Mesothelial cell of epicardium (in vitro differentiated cells): Measurements from ENCODE around the gene VPS33B. TPM values are rescaled to one million over a fixed set of nuclear protein-coding genes. Genes with fewer than 3 reads are reported as not detected.
"Not testable (repeated sequence)": the region's sequence is repeated elsewhere in the genome, so short reads cannot be mapped to it uniquely, and the experiment has no call there.

Experiments used
- DNase-seq, 2 experiments: peaks; one replicate each; pipeline ENCODE4 v3.0.0; 2021; ENCODE audit warnings: low spot score in 2 of 2; ENCODE audit not compliant: unreplicated experiment in 2 of 2
- H3K27ac Mint-ChIP-seq: 2 replicates; pipeline ENCODE4 v1.8.0; 2021; ENCODE audit warnings: mixed read lengths
- H3K27me3 Mint-ChIP-seq: 2 replicates; pipeline ENCODE4 v1.8.0; 2021; ENCODE audit warnings: low read depth, mixed read lengths
- H3K36me3 Mint-ChIP-seq: 2 replicates; pipeline ENCODE4 v1.8.0; 2021; ENCODE audit warnings: mixed read lengths
- H3K4me1 Mint-ChIP-seq: 2 replicates; pipeline ENCODE4 v1.8.0; 2021; ENCODE audit warnings: mixed read lengths
- H3K4me3 Mint-ChIP-seq: 2 replicates; pipeline ENCODE4 v1.8.0; 2021; ENCODE audit warnings: mild to moderate bottlenecking, moderate library complexity, mixed read lengths
- H3K9me3 Mint-ChIP-seq: 2 replicates; pipeline ENCODE4 v1.8.0; 2021; ENCODE audit warnings: mixed read lengths
- CTCF ChIP-seq: fragments of 200-600 bp; sonication (generic); IDR thresholded peaks from one replicate; pipeline ENCODE4 v1.5.0; 2021; ENCODE audit warnings: antibody characterized with exemption; ENCODE audit not compliant: unreplicated experiment
- total RNA-seq: library from RNA; stranded (reverse); gene quantifications from 3 replicates; pipeline ENCODE4 v1.2.1, GENCODE V29; 2021

VPS33B gene
- total RNA-seq, 1 donor from 2014 or later: 25.2 TPM

- Mint-ChIP-seq H3K27ac (no peak overlapping the region), H3K4me3 (no peak overlapping the region), H3K36me3 (no peaks in the 10 kb centered on the region), H3K27me3 (peaks cover 87% of the 10 kb centered on the region), H3K9me3 (no peaks in the 10 kb centered on the region), H3K4me1 (no peaks in the 10 kb centered on the region)
- TF ChIP-seq CTCF: no peak
- no peak for DNase-seq
Measured at GRCh38 chr15:91054816-91055215, 32.4 kb upstream of the VPS33B start.

DNA sequence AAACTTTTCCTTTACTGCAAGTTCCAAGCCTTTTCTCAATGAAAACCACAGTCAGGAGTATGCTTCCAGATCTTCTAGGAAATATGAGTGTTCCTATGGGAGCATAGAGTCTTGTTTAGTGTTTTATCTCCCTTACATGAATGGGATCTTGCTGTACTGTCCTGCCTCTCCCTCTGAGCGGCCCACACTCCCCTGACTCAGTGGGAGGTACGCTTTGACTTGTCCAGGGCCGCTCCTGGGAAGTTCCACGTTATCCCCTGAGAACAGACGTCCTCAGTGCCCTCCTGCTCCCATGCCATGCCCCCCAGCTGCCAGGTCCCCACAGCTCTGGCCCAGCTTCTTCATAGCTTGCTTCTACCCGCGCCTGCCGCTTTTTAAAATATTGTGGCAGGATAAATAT, 28.9 kb upstream of the VPS33B start:
- Mint-ChIP-seq H3K4me3 (no peak overlapping the region), H3K9me3 (no peaks in the 10 kb centered on the region), H3K4me1 (no peaks in the 10 kb centered on the region), H3K27ac (no peak overlapping the region), H3K36me3 (no peaks in the 10 kb centered on the region), H3K27me3 (peaks cover 82% of the 10 kb centered on the region)
- no peak for TF ChIP-seq CTCF
- DNase-seq: no peak

GRCh38 chr15:91050128-91050455, 27.7 kb upstream of the VPS33B start:
- Mint-ChIP-seq H3K27me3 (peaks cover 71% of the 10 kb centered on the region), H3K9me3 (no peaks in the 10 kb centered on the region), H3K4me1 (no peaks in the 10 kb centered on the region), H3K36me3 (no peaks in the 10 kb centered on the region), H3K4me3 (no peak overlapping the region), H3K27ac (no peak overlapping the region)
- no peak for DNase-seq
- TF ChIP-seq CTCF: no peak

GRCh38 chr15:91049378-91050127, 27.2 kb upstream of the VPS33B start:
- TF ChIP-seq CTCF: peak; percentile 20
- H3K27me3 Mint-ChIP-seq: peaks cover 65% of the 10 kb centered on the region

DNA sequence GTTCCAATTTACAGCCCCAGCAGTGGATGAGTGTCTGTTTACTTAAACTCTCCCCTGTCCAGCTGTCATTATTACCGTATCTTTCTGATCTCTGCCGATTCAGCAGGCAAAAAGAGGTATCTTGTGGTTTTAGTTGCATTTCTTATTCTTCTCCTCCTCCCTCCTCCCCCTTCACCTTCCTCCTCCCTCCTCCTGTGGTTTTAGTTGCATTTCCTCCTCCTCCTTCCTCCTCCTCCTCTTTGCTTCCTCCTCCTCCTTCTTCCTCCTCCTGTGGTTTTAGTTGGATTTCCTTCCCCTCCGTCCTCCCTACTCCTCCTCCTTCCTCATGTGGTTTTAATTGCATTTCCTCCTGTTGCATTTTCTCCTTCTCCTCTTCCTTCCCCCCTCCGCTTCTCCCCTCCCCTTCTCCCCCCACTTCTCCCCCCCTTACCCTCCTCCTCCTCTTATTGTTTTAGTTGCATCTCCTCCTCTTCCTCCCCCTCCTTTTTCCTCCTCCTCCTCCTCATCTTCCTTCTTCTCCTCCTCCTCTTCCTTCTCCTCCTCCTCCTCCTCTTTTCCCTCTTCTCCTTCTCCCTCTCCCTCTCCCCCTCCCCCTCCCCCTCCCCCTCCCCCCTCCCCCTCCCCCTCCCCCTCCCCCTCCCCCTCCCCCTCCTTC, 25.3 kb upstream of the VPS33B start:
- no peaks in the 10 kb centered on the region for H3K4me1 Mint-ChIP-seq
- H3K4me3 Mint-ChIP-seq: no peak overlapping the region
- H3K9me3 Mint-ChIP-seq: no peaks in the 10 kb centered on the region
- DNase-seq: no peak
- no peak overlapping the region for H3K27ac Mint-ChIP-seq
- H3K36me3 Mint-ChIP-seq: no peaks in the 10 kb centered on the region
- no peak for TF ChIP-seq CTCF
- H3K27me3 Mint-ChIP-seq: peaks cover 48% of the 10 kb centered on the region

More at GRCh38 chr15:91049378-91050127, 27.2 kb upstream of the VPS33B start:
- no peak overlapping the region for H3K27ac Mint-ChIP-seq
- H3K9me3 Mint-ChIP-seq: no peaks in the 10 kb centered on the region
- H3K4me3 Mint-ChIP-seq: no peak overlapping the region
- H3K4me1 Mint-ChIP-seq: no peaks in the 10 kb centered on the region
- no peaks in the 10 kb centered on the region for H3K36me3 Mint-ChIP-seq
- peak in 1 of 2 experiments; percentile 57 for DNase-seq

DNA sequence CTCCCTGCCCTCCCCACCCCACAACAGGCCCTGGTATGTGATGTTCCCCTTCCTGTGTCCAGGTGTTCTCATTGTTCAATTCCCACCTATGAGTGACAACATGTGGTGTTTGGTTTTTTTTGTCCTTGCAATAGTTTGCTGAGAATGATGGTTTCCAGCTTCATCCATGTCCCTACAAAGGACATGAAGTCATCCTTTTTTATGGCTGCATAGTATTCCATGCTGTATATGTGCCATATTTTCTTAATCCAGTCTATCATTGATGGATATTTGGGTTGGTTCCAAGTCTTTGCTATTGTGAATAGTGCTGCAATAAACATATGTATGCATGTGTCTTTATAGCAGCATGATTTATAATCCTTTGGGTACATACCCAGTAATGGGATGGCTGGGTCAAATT, 23.7 kb upstream of the VPS33B start:
- not testable (repeated sequence) for DNase-seq, H3K36me3 Mint-ChIP-seq, H3K4me3 Mint-ChIP-seq, H3K27ac Mint-ChIP-seq, H3K4me1 Mint-ChIP-seq, H3K9me3 Mint-ChIP-seq
- H3K27me3 Mint-ChIP-seq: peaks cover 33% of the 10 kb centered on the region
